Measurements from ENCODE around the gene TES.

The TES gene

GRCh38 chr7:116176226-116176625 is 34.1 kb upstream of the TES start:
- no peak overlapping the region for H3K4me3 ChIP-seq (ENCODE audit: low read depth, low read length)
- TF ChIP-seq CTCF (IDR thresholded peaks at IDR 0.05; ENCODE audit: borderline replicate concordance, insufficient read depth, low read depth, low read length): no peak

- H3K4me3 ChIP-seq (ENCODE audit: low read depth, low read length): no peak overlapping the region
- no peak for TF ChIP-seq CTCF (IDR thresholded peaks at IDR 0.05; ENCODE audit: borderline replicate concordance, insufficient read depth, low read depth, low read length)
Observed at GRCh38 chr7:116177009-116177408, 33.3 kb upstream of the TES start.

GRCh38 chr7:116180302-116180701 is 30.0 kb upstream of the TES start:
- TF ChIP-seq CTCF (IDR thresholded peaks at IDR 0.05; ENCODE audit: borderline replicate concordance, insufficient read depth, low read depth, low read length): peak; percentile 57; the same call in 1 of the 2 replicates
- H3K4me3 ChIP-seq (ENCODE audit: low read depth, low read length): no peak overlapping the region

- TF ChIP-seq CTCF (IDR thresholded peaks at IDR 0.05; ENCODE audit: borderline replicate concordance, insufficient read depth, low read depth, low read length): no peak
- H3K4me3 ChIP-seq (ENCODE audit: low read depth, low read length): no peak overlapping the region
Observed at GRCh38 chr7:116182023-116182422, 28.3 kb upstream of the TES start.

GRCh38 chr7:116185450-116185849 is 24.9 kb upstream of the TES start:
- no peak overlapping the region for H3K4me3 ChIP-seq (ENCODE audit: low read depth, low read length)
- no peak for TF ChIP-seq CTCF (IDR thresholded peaks at IDR 0.05; ENCODE audit: borderline replicate concordance, insufficient read depth, low read depth, low read length)

GRCh38 chr7:116185956-116186355 is 24.4 kb upstream of the TES start:
- TF ChIP-seq CTCF (IDR thresholded peaks at IDR 0.05; ENCODE audit: borderline replicate concordance, insufficient read depth, low read depth, low read length): no peak
- no peak overlapping the region for H3K4me3 ChIP-seq (ENCODE audit: low read depth, low read length)

- TF ChIP-seq CTCF (IDR thresholded peaks at IDR 0.05; ENCODE audit: borderline replicate concordance, insufficient read depth, low read depth, low read length): no peak
Observed at GRCh38 chr7:116187400-116187799, 22.9 kb upstream of the TES start.

More at GRCh38 chr7:116187400-116187799, 22.9 kb upstream of the TES start:
- H3K4me3 ChIP-seq (ENCODE audit: low read depth, low read length): no peak overlapping the region

All from GM12875 (cell line).